Uterus (tissue), 4 donors: ENCODE measurements around the gene CD160. TPM values are rescaled to one million over a fixed set of nuclear protein-coding genes. Genes with fewer than 3 reads are reported as not detected.
"Not testable (repeated sequence)": the region's sequence is repeated elsewhere in the genome, so short reads cannot be mapped to it uniquely, and the experiment has no call there.

Experiments used
- DNase-seq, 2 donors: peaks; one replicate each; pipeline ENCODE4 v3.0.0-alpha.2; 2019 to 2020
- H3K27ac ChIP-seq, 2 donors: fragments of 200-600 bp; sonication (generic); 1 replicate in 1 of 2; 2 replicates in 1 of 2; pipeline ENCODE4 v1.5.1; 2016 to 2018
- H3K27me3 ChIP-seq, 2 donors: fragments of 200-600 bp; sonication (generic); one replicate each; pipeline ENCODE4 v1.5.1; 2018 to 2019; ENCODE audit warnings: control low read depth in 1 of 2
- H3K36me3 ChIP-seq, 2 donors: fragments of 200-600 bp; sonication (generic); one replicate each; pipeline ENCODE4 v1.5.1; 2019; ENCODE audit warnings: control low read depth in 1 of 2
- H3K4me1 ChIP-seq, 2 donors: fragments of 200-600 bp; sonication (generic); one replicate each; pipeline ENCODE4 v1.5.1; 2018 to 2019; ENCODE audit warnings: control low read depth in 1 of 2
- H3K4me3 ChIP-seq, 2 donors: fragments of 200-600 bp; sonication (generic); 1 replicate in 1 of 2; 2 replicates in 1 of 2; pipeline ENCODE4 v1.5.1; 2018 to 2019; ENCODE audit warnings: mild to moderate bottlenecking in 1 of 2
- H3K9me3 ChIP-seq, 2 donors: fragments of 200-600 bp; sonication (generic); one replicate each; pipeline ENCODE4 v1.5.1; 2019; ENCODE audit warnings: control low read depth in 1 of 2
- POLR2A ChIP-seq, 2 donors: fragments of 450-650 bp; IDR thresholded peaks; one replicate each; pipeline ENCODE4 v1.6.1; 2016; ENCODE audit warnings: antibody characterized with exemption in 2 of 2, mild to moderate bottlenecking in 1 of 2, moderate library complexity in 1 of 2
- intact Hi-C: fragments of 100-400 bp; cut with DNase I; formaldehyde crosslinking; loops from one replicate; pipeline ENCODE4 v1.15.1; 2023; ENCODE audit warnings: low total_unique reads
- total RNA-seq, 4 donors: library from RNA; depleted of rRNA in 3 of 4; stranded (reverse); fragments of >200 nt in 3 of 4; gene quantifications; one replicate each; pipeline versions ENCODE4 v1.1.0 to v1.2.4, GENCODE V29; 2014 to 2023
- TF ChIP-seq, protein P1 (sequence below), 4 experiments: fragments of 200-600 bp in 2 of 4; fragments of 450-650 bp in 2 of 4; sonication (generic) in 2 of 4; IDR thresholded peaks; one replicate each; pipeline ENCODE4 v1.5.1; 2016 to 2019; ENCODE audit warnings: antibody characterized with exemption in 4 of 4, mild to moderate bottlenecking in 2 of 4, moderate library complexity in 1 of 4
- donor health status: DM: yes; HTN: yes; CAD: no.

Gene CD160
- total RNA-seq, 4 donors from 2014 or later: 0.55 TPM; not detected in 3

DNA sequence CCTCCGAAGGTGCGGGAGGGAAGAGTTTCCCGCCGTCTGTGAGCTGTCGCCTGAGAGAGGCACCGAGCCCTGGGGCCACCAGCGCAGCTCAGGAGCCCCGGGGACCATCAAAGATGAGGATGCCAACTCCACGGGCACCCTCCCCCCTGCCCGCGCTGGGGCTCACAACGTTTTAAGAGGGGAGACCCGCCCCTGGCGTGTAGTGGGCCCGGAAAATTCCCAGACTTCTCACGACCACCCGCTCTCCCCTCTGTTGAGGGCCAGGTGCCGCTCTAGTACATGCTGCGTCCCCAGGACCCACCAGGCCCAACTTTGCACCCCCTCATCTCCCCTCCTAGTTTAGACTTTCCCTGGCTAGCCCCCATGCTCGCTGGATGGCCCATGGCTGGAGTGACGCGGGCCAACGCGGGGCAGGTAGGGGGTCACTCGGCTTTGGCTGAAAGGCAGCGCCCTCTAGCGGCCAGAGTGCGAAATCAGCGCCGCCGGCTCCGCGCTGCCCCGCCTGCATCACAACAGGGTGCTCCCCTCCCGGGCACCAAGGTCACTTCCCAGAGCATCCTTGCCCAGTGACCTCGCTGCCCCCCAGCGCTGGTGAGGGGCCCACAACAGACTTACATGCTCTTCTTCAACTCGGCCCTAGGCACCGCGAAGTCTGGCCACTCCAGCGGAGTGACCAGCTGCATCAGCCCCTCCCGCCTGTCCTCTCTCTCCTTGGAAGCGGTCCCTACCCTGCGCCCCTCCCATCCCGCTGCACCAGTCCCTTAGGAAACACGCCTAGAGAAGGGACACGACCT, 1.8 kb downstream of the CD160 start:
- H3K4me1 ChIP-seq: no peaks in the 10 kb centered on the region
- DNase-seq: peak; percentile 58 to 71
- H3K27ac ChIP-seq: no peak overlapping the region
- peak overlapping the region in 1 of 2 donors; percentile 7 for H3K4me3 ChIP-seq
- intact Hi-C loops: no loop called here
- no peaks in the 10 kb centered on the region for H3K27me3 ChIP-seq
- H3K9me3 ChIP-seq: no peaks in the 10 kb centered on the region
- no peaks in the 10 kb centered on the region for H3K36me3 ChIP-seq
- no peak for TF ChIP-seq POLR2A (IDR thresholded peaks at IDR 0.05)
- TF ChIP-seq, protein P1, sequence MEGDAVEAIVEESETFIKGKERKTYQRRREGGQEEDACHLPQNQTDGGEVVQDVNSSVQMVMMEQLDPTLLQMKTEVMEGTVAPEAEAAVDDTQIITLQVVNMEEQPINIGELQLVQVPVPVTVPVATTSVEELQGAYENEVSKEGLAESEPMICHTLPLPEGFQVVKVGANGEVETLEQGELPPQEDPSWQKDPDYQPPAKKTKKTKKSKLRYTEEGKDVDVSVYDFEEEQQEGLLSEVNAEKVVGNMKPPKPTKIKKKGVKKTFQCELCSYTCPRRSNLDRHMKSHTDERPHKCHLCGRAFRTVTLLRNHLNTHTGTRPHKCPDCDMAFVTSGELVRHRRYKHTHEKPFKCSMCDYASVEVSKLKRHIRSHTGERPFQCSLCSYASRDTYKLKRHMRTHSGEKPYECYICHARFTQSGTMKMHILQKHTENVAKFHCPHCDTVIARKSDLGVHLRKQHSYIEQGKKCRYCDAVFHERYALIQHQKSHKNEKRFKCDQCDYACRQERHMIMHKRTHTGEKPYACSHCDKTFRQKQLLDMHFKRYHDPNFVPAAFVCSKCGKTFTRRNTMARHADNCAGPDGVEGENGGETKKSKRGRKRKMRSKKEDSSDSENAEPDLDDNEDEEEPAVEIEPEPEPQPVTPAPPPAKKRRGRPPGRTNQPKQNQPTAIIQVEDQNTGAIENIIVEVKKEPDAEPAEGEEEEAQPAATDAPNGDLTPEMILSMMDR (IDR thresholded peaks at IDR 0.05): peak; percentile 80 to 90 (median 82)

DNA sequence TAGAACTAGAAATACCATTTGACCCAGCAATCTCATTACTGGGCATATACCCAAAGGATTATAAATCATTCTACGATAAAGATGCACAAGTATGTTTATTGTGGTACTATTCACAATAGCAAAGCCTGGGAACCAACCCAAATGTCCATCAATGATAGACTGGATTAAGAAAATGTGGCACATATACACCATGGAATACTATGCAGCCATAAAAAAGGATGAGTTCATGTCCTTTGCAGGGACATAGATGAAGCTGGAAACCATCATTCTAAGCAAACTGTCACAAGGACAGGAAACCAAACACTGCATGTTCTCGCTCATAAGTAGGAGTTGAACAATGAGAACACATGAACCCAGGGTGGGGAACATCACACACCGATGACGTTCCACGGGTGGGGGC, 6.9 kb downstream of the CD160 start:
- intact Hi-C loops: not testable (repeated sequence)

DNA sequence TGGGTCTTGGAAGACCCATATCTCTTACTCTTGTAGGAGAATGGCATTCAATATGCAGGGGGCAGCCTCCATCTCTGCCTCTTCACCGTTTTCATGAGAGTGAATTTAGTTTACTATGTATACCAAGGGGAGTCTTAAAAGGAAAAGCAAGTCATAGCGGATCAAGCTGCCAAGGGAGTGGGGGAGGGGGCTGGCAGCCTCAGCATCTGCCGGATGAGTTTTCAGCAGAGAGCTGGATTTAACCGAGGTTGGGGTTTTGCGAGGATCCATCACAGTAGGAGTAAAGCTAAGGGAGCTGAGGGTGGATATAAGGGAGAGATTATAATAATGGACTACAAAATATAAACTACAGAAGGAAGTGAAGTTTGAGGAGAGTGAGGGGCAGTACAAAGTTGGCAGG, 9.9 kb downstream of the CD160 start:
- no peak for TF ChIP-seq POLR2A (IDR thresholded peaks at IDR 0.05)
- TF ChIP-seq, protein P1 (IDR thresholded peaks at IDR 0.05): no peak
- H3K4me1 ChIP-seq: no peaks in the 10 kb centered on the region
- no peak overlapping the region for H3K27ac ChIP-seq
- H3K9me3 ChIP-seq: no peaks in the 10 kb centered on the region
- intact Hi-C loops: no loop called here
- no peak overlapping the region for H3K4me3 ChIP-seq
- H3K27me3 ChIP-seq: no peaks in the 10 kb centered on the region
- DNase-seq: no peak
- H3K36me3 ChIP-seq: no peaks in the 10 kb centered on the region

More for the DNA sequence above, 6.9 kb downstream of the CD160 start:
- not testable (repeated sequence) for H3K27me3 ChIP-seq, H3K4me1 ChIP-seq, H3K27ac ChIP-seq, H3K9me3 ChIP-seq, H3K4me3 ChIP-seq, H3K36me3 ChIP-seq, DNase-seq

DNA sequence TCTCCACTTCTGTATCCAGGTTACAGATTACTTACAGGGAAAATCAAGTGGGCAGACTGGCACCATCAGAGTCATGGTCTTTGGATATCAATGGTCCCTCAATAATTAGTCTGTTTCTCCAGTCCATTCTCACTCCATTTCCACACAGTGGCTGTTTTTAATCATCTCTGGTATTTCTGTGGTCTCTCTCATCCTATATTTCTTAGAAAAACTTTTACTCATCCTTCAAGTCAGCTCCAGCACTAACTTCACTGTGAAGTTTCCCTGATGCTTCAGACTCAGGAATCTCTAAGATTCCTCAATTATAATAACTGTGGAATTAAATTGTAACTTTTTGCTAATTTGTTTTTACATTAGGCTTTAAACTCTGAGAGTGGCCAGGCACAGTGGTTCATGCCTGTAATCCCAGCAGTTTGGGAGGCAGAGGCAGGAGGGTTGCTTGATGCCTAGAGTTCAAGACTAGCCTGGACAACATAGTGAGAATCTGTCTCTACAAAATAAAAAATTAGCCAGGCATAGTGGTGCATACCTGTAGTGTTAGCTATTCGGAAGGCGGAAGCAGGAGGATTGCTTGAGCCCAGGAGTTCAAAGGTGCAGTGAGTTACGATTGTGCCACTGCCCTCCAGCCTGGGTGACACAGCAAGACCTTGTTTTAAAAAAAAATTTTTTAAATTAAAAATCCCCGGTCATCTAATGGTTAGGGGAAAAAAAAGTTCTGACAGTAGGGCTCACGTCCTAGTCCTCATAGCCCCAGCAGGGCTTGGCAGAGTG, 10.6 kb downstream of the CD160 start:
- no peak for TF ChIP-seq POLR2A (IDR thresholded peaks at IDR 0.05)
- TF ChIP-seq, protein P1 (IDR thresholded peaks at IDR 0.05): no peak
- DNase-seq: no peak
- no peak overlapping the region for H3K4me3 ChIP-seq
- no peaks in the 10 kb centered on the region for H3K9me3 ChIP-seq
- H3K36me3 ChIP-seq: no peaks in the 10 kb centered on the region
- intact Hi-C loops: no loop called here
- H3K27ac ChIP-seq: no peak overlapping the region
- no peaks in the 10 kb centered on the region for H3K27me3 ChIP-seq
- H3K4me1 ChIP-seq: no peaks in the 10 kb centered on the region

DNA sequence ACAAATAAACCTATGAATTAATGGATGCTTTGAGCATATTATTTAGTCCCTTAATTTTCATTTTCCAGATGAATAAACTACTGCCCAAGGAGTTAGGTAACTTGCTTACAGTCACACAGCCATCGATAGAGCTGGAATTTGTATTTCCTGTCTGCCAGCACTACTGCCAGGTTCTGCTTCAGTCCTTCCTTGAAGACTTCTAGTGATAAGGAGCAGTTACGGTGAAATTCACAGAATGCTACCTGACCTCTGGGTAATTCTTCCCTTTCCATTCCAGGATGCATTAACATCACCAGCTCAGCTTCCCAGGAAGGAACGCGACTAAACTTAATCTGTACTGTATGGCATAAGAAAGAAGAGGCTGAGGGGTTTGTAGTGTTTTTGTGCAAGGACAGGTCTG, 11.2 kb downstream of the CD160 start:
- no peak for DNase-seq
- no peak overlapping the region for H3K27ac ChIP-seq
- H3K36me3 ChIP-seq: no peaks in the 10 kb centered on the region
- no peaks in the 10 kb centered on the region for H3K4me1 ChIP-seq
- intact Hi-C loops: no loop called here
- no peak for TF ChIP-seq POLR2A (IDR thresholded peaks at IDR 0.05)
- TF ChIP-seq, protein P1 (IDR thresholded peaks at IDR 0.05): no peak
- no peaks in the 10 kb centered on the region for H3K9me3 ChIP-seq
- H3K27me3 ChIP-seq: no peaks in the 10 kb centered on the region
- H3K4me3 ChIP-seq: no peak overlapping the region
